ENCODE data around the gene ACER3.
"Not testable (repeated sequence)": the region's sequence is repeated elsewhere in the genome, so short reads cannot be mapped to it uniquely, and the experiment has no call there.

Gene ACER3

DNA sequence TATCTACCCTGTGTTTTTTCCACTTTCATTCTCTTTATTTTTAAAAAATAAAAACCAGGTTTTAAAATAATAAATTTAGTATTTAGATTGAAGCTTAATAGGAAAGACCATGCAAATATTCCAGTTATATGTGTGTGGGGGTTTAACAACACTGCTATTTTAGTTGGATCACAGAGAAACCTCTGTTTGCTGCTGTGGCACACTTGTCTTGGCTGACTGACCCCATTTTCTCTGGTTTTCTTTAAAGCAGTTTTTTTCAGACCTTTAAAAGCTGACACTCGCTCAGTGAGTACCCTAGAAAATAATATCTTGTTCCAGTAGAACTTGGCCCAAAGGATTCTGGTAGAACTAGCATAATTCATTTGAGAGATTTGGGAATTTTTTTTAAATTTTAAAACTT lies 31.6 kb downstream of the ACER3 start:
- TF ChIP-seq, protein P1, sequence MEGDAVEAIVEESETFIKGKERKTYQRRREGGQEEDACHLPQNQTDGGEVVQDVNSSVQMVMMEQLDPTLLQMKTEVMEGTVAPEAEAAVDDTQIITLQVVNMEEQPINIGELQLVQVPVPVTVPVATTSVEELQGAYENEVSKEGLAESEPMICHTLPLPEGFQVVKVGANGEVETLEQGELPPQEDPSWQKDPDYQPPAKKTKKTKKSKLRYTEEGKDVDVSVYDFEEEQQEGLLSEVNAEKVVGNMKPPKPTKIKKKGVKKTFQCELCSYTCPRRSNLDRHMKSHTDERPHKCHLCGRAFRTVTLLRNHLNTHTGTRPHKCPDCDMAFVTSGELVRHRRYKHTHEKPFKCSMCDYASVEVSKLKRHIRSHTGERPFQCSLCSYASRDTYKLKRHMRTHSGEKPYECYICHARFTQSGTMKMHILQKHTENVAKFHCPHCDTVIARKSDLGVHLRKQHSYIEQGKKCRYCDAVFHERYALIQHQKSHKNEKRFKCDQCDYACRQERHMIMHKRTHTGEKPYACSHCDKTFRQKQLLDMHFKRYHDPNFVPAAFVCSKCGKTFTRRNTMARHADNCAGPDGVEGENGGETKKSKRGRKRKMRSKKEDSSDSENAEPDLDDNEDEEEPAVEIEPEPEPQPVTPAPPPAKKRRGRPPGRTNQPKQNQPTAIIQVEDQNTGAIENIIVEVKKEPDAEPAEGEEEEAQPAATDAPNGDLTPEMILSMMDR (IDR thresholded peaks at IDR 0.05; ENCODE audit: extremely low read depth, missing control alignments), result no peak
- DNase-seq (ENCODE audit: low spot score), result no peak

DNA sequence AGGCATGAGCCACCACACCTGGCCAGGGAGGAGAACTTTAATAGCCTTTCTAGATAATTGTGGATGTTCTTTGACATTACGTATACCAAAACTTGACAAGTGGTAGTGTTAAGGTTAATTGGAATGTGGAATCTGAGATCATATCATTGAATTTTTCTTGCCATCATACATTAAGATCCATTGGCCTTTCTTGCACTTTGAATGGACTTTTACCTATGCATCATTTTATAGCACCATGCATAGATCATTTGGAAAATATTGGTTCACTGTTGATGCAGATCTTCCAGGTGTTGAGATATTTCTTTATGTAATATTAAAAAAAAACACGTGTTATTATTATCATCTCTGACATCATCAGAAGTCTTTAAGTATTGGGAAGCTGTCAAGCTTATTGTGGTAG lies 36.5 kb downstream of the ACER3 start:
- TF ChIP-seq, protein P1 (IDR thresholded peaks at IDR 0.05; ENCODE audit: extremely low read depth, missing control alignments), result no peak

DNA sequence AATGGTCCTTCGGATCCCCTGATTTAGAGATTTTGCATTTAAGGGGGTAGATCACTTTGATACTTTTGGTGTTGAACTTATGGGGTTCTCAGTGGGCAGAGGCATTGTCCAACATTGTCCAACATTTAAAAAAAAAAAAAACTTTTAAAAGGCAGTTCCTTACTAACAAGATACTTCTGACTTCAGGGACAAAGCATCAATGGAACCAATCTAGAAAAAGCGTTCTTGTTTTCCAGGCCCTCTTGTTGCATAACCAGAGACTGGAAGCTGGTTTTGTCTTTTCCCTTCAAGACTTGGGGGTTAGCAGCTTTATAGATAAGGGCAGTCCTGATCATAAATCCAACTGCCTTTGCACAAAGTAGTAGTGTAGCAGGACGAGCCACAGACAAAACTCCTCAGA lies 40.4 kb downstream of the ACER3 start:
- TF ChIP-seq, protein P1 (IDR thresholded peaks at IDR 0.05; ENCODE audit: extremely low read depth, missing control alignments), result no peak
- DNase-seq (ENCODE audit: low spot score), result no peak

More for the DNA sequence above, 36.5 kb downstream of the ACER3 start:
- no peak for DNase-seq (ENCODE audit: low spot score)

DNA sequence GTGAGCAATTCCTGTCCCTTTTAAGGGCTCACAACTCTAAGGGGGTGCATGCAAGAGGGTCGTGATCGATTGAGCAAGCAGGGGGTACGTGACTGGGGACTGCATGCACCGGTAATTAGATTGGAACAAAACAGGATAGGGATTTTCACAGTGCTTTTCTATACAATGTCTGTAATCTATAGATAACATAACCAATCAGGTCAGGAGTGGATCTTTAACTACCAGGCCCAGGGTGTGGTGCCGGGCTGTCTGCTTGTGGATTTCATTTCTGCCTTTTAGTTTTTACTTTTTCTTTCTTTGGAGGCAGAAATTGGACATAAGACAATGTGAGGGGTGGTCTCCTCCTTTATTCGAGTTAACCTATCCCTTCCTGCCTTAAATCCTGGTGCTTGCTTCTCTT lies 40.9 kb downstream of the ACER3 start:
- DNase-seq (ENCODE audit: low spot score), result not testable (repeated sequence)

DNA sequence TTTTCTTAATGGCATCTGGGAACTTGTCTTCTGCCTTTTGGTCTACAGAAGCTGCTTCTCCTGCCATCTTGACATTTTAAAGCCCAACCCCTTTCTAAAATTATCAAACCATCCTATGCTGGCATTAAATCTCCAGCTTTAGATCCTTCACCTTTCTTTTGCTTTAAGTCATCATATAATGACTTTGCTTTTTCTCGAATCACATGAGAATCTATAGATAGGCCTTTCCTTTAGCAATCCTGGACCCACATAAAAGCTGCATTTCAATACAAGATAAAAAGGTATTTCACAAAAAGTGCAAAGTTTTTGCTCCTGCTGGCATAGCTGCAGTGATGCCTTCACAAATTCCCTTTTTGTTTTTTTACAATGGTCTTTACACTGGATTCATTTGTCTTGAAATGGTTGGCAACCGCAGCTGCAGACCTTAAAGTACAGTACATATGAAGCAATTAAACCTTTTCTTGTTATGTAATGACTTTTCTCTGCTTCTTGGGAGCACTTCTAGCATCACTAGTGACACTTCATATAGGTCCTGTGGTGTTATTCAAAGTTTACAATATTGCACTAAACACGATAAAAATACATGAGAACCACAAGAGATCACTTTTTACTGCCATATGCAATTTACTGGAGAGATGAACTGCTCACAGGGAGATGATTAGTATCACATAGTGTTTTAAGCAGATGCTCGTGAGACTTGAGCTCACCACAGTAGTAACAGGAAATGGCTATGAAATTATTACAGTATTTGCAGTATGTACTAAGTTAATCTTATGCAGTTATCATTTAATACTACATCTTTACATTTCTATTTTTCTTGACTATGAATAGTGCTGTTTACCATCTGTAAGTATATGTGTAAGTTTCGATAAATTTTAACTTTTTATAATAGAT lies 41.6 kb downstream of the ACER3 start:
- TF ChIP-seq, protein P1 (IDR thresholded peaks at IDR 0.05; ENCODE audit: extremely low read depth, missing control alignments), result no peak

DNA sequence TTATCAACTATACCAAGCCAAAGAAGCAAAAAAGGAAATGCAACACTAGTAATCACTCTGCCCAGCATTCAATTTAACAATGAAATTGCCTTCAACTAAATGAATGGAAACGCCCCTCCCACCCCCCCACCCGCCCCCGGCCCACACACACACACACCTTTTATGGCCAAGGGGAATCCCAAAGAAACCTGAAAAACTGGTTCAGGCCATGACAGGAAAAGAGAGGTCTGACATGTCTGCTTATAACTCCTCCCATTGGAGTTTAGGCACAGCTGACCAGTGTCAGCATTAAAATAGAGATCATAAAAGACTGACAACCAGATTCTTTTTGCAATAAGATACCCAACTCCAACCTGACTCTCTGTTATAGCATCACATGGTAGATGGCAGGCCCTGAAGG lies 42.6 kb downstream of the ACER3 start:
- DNase-seq (ENCODE audit: low spot score), result no peak
- TF ChIP-seq, protein P1 (IDR thresholded peaks at IDR 0.05; ENCODE audit: extremely low read depth, missing control alignments), result no peak

More for the DNA sequence above, 41.6 kb downstream of the ACER3 start:
- no peak for DNase-seq (ENCODE audit: low spot score)

DNA sequence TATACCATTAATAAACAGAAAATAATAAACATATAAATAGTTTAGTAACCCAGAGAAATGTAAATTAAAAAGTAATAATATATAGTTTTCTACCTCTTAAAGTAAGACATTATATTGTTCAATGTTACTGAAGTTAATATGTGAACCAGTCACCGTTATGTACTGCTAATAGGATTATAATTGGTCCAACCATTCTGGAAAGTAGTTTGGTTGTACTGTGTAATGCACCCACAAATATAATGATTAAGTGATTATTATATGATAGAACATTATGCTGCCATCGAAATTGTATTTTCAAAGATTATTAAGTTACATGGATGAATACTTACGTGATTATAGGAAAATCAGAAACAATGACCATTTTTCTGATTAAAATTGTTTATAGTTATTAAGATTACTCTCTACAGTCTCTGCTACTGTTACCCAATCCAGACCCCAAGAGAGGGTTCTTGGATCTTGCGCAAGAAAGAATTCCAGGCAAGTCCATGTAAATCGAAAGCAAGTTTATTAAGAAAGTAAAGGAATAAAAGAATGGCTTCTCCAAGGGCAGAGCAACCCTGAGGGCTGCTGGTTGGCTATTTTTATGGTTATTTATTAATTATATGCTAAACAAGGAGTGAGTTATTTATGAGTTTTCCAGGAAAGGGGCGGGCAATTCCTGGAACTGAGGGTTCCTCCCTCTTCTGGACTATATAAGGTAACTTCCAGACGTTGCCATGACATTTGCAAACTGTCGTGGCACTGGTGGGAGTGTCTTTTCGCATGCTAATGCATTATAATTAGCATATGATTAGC lies 50.1 kb downstream of the ACER3 start:
- no peak for DNase-seq (ENCODE audit: low spot score)
- TF ChIP-seq, protein P1 (IDR thresholded peaks at IDR 0.05; ENCODE audit: extremely low read depth, missing control alignments), result no peak

Data from GM20000 (cell line).